K562 (cell line): ENCODE measurements around the gene MAD1L1. TPM values are rescaled to one million over a fixed set of nuclear protein-coding genes. Genes with fewer than 3 reads are reported as not detected.

Experiments
- CC2D1A ChIP-seq: fragments of 450-650 bp; IDR thresholded peaks from 2 replicates; pipeline ENCODE4 v1.6.1; 2017; ENCODE audit warnings: mild to moderate bottlenecking
- CXXC5 ChIP-seq: fragments of 250-450 bp; sonication (Bioruptor Pico); IDR thresholded peaks from 2 replicates; pipeline ENCODE4 v1.8.0; 2022; ENCODE audit warnings: inconsistent platforms, mild to moderate bottlenecking, moderate library complexity
- MAFK ChIP-seq: IDR thresholded peaks from 2 replicates; pipeline ENCODE4 v1.6.1; 2011; ENCODE audit warnings: low read length, improper control_type of control experiment
- MED1 ChIP-seq: sonication (generic); formaldehyde crosslinking; IDR thresholded peaks from 2 replicates; pipeline ENCODE4 v1.8.1; 2023; ENCODE audit warnings: missing genetic modification reagents, borderline replicate concordance
- MEF2A ChIP-seq: IDR thresholded peaks from 2 replicates; pipeline ENCODE4 v1.6.1; 2011; ENCODE audit warnings: low read depth, mild to moderate bottlenecking, low read length, moderate library complexity; ENCODE audit not compliant: control insufficient read depth
- MTA1 ChIP-seq: fragments of 450-650 bp; IDR thresholded peaks from 2 replicates; pipeline ENCODE4 v1.6.1; 2017; ENCODE audit warnings: borderline replicate concordance
- PRMT5 ChIP-seq: sonication (generic); formaldehyde crosslinking; IDR thresholded peaks from 2 replicates; pipeline ENCODE4 v1.5.0; 2020; ENCODE audit warnings: missing genetic modification reagents
- RBBP5 ChIP-seq: fragments of 200-600 bp; sonication (generic); IDR thresholded peaks from 2 replicates; pipeline ENCODE4 v1.6.1; 2012; ENCODE audit warnings: borderline replicate concordance, mild to moderate bottlenecking, low read length, control low read depth, inconsistent platforms; ENCODE audit not compliant: insufficient read depth, poor library complexity, severe bottlenecking
- SLC30A9 ChIP-seq: fragments of 250-450 bp; sonication (Bioruptor Pico); IDR thresholded peaks from 2 replicates; pipeline ENCODE4 v1.8.0; 2022; ENCODE audit warnings: mild to moderate bottlenecking, moderate library complexity
- TCF7L2 ChIP-seq: fragments of 150-350 bp; IDR thresholded peaks from 2 replicates; pipeline ENCODE4 v1.6.1; 2016; ENCODE audit warnings: low read depth, mild to moderate bottlenecking, low read length, moderate library complexity
- ZFP36 ChIP-seq: fragments of 150-350 bp; IDR thresholded peaks from 2 replicates; pipeline ENCODE4 v1.6.1; 2018; ENCODE audit warnings: low read length, low read depth; ENCODE audit not compliant: partially characterized antibody
- ZKSCAN1 ChIP-seq: fragments of 150-350 bp; IDR thresholded peaks from 2 replicates; pipeline ENCODE4 v1.6.1; 2016; ENCODE audit warnings: low read depth, low read length
- ZNF780A ChIP-seq: fragments of 250-450 bp; sonication (Bioruptor Pico); IDR thresholded peaks from 2 replicates; pipeline ENCODE4 v1.5.0; 2021; ENCODE audit warnings: mild to moderate bottlenecking
- polyA plus RNA-seq, 8 experiments: library from polyadenylated mRNA; depleted of rRNA in 4 of 8; stranded (reverse) in 5 of 8; unstranded in 3 of 8; fragments of >200 nt; fragmentation: Nextera tagmentation in 2 of 8; fragmentation: Illumina TruSeq in 1 of 8; extraction: Ambion mirVana in 2 of 8; extraction: Trizol in 1 of 8; gene quantifications; 2 replicates each; pipeline versions ENCODE4 v1.2.1 to v1.2.3, GENCODE V29; 2011 to 2014; ENCODE audit warnings: inconsistent platforms in 1 of 8, missing spikeins in 1 of 8
- total RNA-seq, 7 experiments: library from RNA; depleted of rRNA in 6 of 7; stranded (reverse); fragments of >200 nt in 6 of 7; fragmentation: Illumina TruSeq in 2 of 7; extraction: Trizol in 2 of 7; gene quantifications; 2 replicates each; pipeline versions ENCODE4 v1.2.1 to v1.2.3, GENCODE V29; 2011 to 2021; ENCODE audit warnings: low replicate concordance in 1 of 7
- TF ChIP-seq, protein P1 (sequence below): fragments of 450-650 bp; IDR thresholded peaks from 2 replicates; pipeline ENCODE4 v1.7.1; 2018; ENCODE audit warnings: mild to moderate bottlenecking, low read depth; ENCODE audit not compliant: partially characterized antibody
- TF ChIP-seq, protein P2 (sequence below): fragments of 450-650 bp; IDR thresholded peaks from 2 replicates; pipeline ENCODE4 v1.6.1; 2017; ENCODE audit warnings: antibody characterized with exemption, mild to moderate bottlenecking
- TF ChIP-seq, protein P3 (sequence below): fragments of 450-650 bp; formaldehyde crosslinking; IDR thresholded peaks from 2 replicates; pipeline ENCODE4 v1.4.0; 2022; ENCODE audit warnings: mild to moderate bottlenecking, moderate library complexity
- TF ChIP-seq, protein P4 (sequence below): fragments of 250-450 bp; sonication (Bioruptor Pico); IDR thresholded peaks from 2 replicates; pipeline ENCODE4 v1.8.0; 2022; ENCODE audit warnings: inconsistent platforms

Gene MAD1L1
- total and polyA plus RNA-seq, 9 of the 15 experiments (the other 6 are each of a cell fraction or from before 2014, with no cell fraction given) = 1.7 to 89.7 (median 18.0) TPM

DNA sequence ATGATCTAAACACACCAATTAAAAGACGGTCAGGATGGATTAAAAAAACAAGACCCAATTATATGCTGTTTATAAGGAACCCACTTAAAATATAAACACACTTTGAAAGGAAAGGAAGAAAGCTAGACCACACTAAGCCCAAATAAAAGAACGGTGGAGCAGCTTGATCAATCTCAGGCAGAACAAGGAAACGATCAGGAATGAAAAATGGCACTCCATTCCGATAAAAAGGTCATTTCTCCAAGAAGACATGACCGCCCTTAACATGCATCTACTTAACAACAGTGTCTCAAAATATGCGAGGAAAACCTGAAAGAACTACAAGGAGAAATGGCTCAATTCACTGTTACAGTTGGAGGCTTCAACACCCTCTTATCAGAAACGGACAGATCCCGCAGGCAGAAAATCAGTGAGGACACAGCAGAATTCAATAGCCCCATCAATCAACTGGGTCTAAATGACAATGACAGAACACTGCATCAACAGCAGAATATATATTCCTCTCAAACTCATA, 210.0 kb downstream of the MAD1L1 start (continued):
- TF ChIP-seq, protein P1, sequence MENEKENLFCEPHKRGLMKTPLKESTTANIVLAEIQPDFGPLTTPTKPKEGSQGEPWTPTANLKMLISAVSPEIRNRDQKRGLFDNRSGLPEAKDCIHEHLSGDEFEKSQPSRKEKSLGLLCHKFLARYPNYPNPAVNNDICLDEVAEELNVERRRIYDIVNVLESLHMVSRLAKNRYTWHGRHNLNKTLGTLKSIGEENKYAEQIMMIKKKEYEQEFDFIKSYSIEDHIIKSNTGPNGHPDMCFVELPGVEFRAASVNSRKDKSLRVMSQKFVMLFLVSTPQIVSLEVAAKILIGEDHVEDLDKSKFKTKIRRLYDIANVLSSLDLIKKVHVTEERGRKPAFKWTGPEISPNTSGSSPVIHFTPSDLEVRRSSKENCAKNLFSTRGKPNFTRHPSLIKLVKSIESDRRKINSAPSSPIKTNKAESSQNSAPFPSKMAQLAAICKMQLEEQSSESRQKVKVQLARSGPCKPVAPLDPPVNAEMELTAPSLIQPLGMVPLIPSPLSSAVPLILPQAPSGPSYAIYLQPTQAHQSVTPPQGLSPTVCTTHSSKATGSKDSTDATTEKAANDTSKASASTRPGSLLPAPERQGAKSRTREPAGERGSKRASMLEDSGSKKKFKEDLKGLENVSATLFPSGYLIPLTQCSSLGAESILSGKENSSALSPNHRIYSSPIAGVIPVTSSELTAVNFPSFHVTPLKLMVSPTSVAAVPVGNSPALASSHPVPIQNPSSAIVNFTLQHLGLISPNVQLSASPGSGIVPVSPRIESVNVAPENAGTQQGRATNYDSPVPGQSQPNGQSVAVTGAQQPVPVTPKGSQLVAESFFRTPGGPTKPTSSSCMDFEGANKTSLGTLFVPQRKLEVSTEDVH = peak; percentile 32
- TF ChIP-seq ZNF780A (CRISPR knock-in tag) (no peak), SLC30A9 (no peak), ZFP36 (peak; percentile 41), CXXC5 (CRISPR knock-in tag) (peak; percentile 63), CC2D1A (peak; percentile 95; the same call in 1 of the 2 replicates), MAFK (peak; percentile 70), RBBP5 (peak; percentile 53), MTA1 (peak; percentile 65), MED1 (CRISPR knock-in tag) (no peak), ZKSCAN1 (0 out of 2 replicates have a peak, but pooled peaks have one; percentile 16), TCF7L2 (no peak), MEF2A (no peak), PRMT5 (CRISPR knock-in tag) (no peak)
- TF ChIP-seq, protein P2, sequence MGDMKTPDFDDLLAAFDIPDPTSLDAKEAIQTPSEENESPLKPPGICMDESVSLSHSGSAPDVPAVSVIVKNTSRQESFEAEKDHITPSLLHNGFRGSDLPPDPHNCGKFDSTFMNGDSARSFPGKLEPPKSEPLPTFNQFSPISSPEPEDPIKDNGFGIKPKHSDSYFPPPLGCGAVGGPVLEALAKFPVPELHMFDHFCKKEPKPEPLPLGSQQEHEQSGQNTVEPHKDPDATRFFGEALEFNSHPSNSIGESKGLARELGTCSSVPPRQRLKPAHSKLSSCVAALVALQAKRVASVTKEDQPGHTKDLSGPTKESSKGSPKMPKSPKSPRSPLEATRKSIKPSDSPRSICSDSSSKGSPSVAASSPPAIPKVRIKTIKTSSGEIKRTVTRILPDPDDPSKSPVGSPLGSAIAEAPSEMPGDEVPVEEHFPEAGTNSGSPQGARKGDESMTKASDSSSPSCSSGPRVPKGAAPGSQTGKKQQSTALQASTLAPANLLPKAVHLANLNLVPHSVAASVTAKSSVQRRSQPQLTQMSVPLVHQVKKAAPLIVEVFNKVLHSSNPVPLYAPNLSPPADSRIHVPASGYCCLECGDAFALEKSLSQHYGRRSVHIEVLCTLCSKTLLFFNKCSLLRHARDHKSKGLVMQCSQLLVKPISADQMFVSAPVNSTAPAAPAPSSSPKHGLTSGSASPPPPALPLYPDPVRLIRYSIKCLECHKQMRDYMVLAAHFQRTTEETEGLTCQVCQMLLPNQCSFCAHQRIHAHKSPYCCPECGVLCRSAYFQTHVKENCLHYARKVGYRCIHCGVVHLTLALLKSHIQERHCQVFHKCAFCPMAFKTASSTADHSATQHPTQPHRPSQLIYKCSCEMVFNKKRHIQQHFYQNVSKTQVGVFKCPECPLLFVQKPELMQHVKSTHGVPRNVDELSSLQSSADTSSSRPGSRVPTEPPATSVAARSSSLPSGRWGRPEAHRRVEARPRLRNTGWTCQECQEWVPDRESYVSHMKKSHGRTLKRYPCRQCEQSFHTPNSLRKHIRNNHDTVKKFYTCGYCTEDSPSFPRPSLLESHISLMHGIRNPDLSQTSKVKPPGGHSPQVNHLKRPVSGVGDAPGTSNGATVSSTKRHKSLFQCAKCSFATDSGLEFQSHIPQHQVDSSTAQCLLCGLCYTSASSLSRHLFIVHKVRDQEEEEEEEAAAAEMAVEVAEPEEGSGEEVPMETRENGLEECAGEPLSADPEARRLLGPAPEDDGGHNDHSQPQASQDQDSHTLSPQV = peak; percentile 65
- TF ChIP-seq, protein P3, sequence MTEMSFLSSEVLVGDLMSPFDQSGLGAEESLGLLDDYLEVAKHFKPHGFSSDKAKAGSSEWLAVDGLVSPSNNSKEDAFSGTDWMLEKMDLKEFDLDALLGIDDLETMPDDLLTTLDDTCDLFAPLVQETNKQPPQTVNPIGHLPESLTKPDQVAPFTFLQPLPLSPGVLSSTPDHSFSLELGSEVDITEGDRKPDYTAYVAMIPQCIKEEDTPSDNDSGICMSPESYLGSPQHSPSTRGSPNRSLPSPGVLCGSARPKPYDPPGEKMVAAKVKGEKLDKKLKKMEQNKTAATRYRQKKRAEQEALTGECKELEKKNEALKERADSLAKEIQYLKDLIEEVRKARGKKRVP (CRISPR knock-in tag) = peak; percentile 62
- TF ChIP-seq, protein P4, sequence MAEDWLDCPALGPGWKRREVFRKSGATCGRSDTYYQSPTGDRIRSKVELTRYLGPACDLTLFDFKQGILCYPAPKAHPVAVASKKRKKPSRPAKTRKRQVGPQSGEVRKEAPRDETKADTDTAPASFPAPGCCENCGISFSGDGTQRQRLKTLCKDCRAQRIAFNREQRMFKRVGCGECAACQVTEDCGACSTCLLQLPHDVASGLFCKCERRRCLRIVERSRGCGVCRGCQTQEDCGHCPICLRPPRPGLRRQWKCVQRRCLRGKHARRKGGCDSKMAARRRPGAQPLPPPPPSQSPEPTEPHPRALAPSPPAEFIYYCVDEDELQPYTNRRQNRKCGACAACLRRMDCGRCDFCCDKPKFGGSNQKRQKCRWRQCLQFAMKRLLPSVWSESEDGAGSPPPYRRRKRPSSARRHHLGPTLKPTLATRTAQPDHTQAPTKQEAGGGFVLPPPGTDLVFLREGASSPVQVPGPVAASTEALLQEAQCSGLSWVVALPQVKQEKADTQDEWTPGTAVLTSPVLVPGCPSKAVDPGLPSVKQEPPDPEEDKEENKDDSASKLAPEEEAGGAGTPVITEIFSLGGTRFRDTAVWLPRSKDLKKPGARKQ = no peak
